Skeletal muscle cell (primary cell): ENCODE results near the gene DNAAF9.
"Not testable (repeated sequence)": the region's sequence is repeated elsewhere in the genome, so short reads cannot be mapped to it uniquely, and the experiment has no call there.

Experiments used
- DNase-seq: peaks from one replicate; pipeline ENCODE4 v3.0.0-alpha.2; 2010; ENCODE audit warnings: low read depth
- H3K4me3 ChIP-seq: 2 replicates; pipeline ENCODE4 v1.5.1; 2011; ENCODE audit warnings: low read depth, mild to moderate bottlenecking, control low read depth, low read length, moderate library complexity

Gene DNAAF9

GRCh38 chr20:3407040-3407770 lies at the start of gene DNAAF9:
DNAAF9 (minus strand) TSS chr20:3407669; CDS start chr20:3407557, 112 bp downstream.
- peak; percentile 64 for DNase-seq

GRCh38 chr20:3456648-3457047 lies 49.2 kb upstream of the DNAAF9 start:
- no peak overlapping the region for H3K4me3 ChIP-seq

More at GRCh38 chr20:3407040-3407770, at the start of gene DNAAF9:
- H3K4me3 ChIP-seq: peak within 1 kb of the TSS; percentile 92

GRCh38 chr20:3454831-3455230 lies 47.4 kb upstream of the DNAAF9 start:
- no peak for DNase-seq
- H3K4me3 ChIP-seq: no peak overlapping the region

More at GRCh38 chr20:3456648-3457047, 49.2 kb upstream of the DNAAF9 start:
- DNase-seq: no peak

GRCh38 chr20:3452690-3453089 lies 45.2 kb upstream of the DNAAF9 start:
- no peak overlapping the region for H3K4me3 ChIP-seq
- DNase-seq: no peak

- H3K4me3 ChIP-seq: no peak overlapping the region
- no peak for DNase-seq
Measured at GRCh38 chr20:3452136-3452535, 44.7 kb upstream of the DNAAF9 start.

GRCh38 chr20:3449319-3449718 lies 41.9 kb upstream of the DNAAF9 start:
- no peak for DNase-seq
- H3K4me3 ChIP-seq: no peak overlapping the region

- no peak for DNase-seq
- H3K4me3 ChIP-seq: no peak overlapping the region
Measured at GRCh38 chr20:3447321-3447720, 39.9 kb upstream of the DNAAF9 start.

- DNase-seq: no peak
- no peak overlapping the region for H3K4me3 ChIP-seq
Measured at GRCh38 chr20:3446779-3447178, 39.3 kb upstream of the DNAAF9 start.

- no peak overlapping the region for H3K4me3 ChIP-seq
- DNase-seq: no peak
Measured at GRCh38 chr20:3436864-3437574, 29.6 kb upstream of the DNAAF9 start.

GRCh38 chr20:3434232-3434631 lies 26.8 kb upstream of the DNAAF9 start:
- DNase-seq: no peak
- no peak overlapping the region for H3K4me3 ChIP-seq

- no peak for DNase-seq
- H3K4me3 ChIP-seq: no peak overlapping the region
Measured at GRCh38 chr20:3433744-3434143, 26.3 kb upstream of the DNAAF9 start.

GRCh38 chr20:3432844-3433243 lies 25.4 kb upstream of the DNAAF9 start:
- H3K4me3 ChIP-seq: no peak overlapping the region
- no peak for DNase-seq

GRCh38 chr20:3431109-3431508 lies 23.6 kb upstream of the DNAAF9 start:
- no peak overlapping the region for H3K4me3 ChIP-seq
- DNase-seq: no peak

- DNase-seq: no peak
- no peak overlapping the region for H3K4me3 ChIP-seq
Measured at GRCh38 chr20:3430376-3431069, 23.1 kb upstream of the DNAAF9 start.

- H3K4me3 ChIP-seq, DNase-seq: not testable (repeated sequence)
Measured at GRCh38 chr20:3426766-3427165, 19.3 kb upstream of the DNAAF9 start.

GRCh38 chr20:3423126-3423525 lies 15.7 kb upstream of the DNAAF9 start:
- H3K4me3 ChIP-seq: no peak overlapping the region
- DNase-seq: no peak

GRCh38 chr20:3421985-3422384 lies 14.5 kb upstream of the DNAAF9 start:
- no peak overlapping the region for H3K4me3 ChIP-seq
- DNase-seq: no peak

- peak; percentile 93 for DNase-seq
- H3K4me3 ChIP-seq: no peak overlapping the region
Measured at GRCh38 chr20:3420211-3420707, 12.8 kb upstream of the DNAAF9 start.

GRCh38 chr20:3418161-3418560 lies 10.7 kb upstream of the DNAAF9 start:
- not testable (repeated sequence) for H3K4me3 ChIP-seq, DNase-seq

- no peak for DNase-seq
- no peak overlapping the region for H3K4me3 ChIP-seq
Measured at GRCh38 chr20:3414122-3414521, 6.7 kb upstream of the DNAAF9 start.
